ENCODE results near the gene AGPAT1. TPM values are rescaled to one million over a fixed set of nuclear protein-coding genes. Genes with fewer than 3 reads are reported as not detected.

AGPAT1 gene
- total and polyA plus RNA-seq, 2 of the 8 experiments (the other 6 are each of a cell fraction or from before 2014, with no cell fraction given): 96.0 to 222 TPM

DNA sequence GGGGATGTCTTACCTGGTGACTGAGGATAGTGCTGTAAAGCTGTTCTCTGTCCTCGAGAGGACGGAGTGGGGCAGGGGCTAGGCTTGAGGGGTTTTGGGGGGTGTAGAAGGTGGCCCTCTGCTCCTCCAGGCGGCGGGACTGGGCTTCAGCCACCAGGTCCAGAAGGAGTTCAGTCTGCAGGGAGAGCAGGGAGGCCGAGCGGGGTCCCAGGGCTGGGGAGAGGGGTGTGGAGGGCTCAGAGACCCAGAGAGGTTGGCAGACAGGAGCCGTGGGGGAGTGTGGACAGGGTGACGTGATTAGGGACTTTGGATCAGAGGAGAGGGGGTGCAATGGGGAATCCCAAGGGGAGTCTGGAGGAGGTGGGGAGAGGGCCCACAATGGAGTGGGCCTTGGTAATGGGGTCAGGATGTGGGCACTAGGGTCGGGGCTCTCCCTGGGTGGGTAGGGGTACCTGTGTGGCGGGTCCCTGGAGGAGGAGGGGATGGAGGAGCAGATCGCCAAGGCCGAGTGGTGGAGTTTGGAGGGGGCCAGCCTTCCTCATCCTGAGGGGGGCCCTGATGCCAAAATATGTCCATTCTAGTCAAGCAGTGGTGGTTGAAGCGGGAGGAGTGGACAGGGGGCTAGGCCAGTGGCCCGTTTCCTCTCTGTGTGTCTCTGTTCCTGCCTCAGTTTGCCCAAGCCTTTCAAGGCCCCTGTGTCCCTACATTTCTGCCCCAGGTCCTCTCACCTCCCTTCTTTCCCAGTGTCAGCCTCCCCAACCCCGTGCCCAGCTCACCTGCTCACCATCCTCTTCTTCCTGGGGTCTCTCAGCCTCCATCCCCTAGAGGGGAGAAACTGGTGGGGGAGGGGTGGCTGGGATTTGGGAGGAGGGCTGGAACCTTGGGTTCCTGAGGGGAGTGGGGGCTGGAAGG is 16.1 kb upstream of the AGPAT1 start (continued):
- no peak for TF ChIP-seq POLR2AphosphoS5 (IDR thresholded peaks at IDR 0.05; ENCODE audit: low read depth, low read length)
